Measurements from ENCODE around the gene ASPDH.
"Not testable (repeated sequence)": the region's sequence is repeated elsewhere in the genome, so short reads cannot be mapped to it uniquely, and the experiment has no call there.

The ASPDH gene

DNA sequence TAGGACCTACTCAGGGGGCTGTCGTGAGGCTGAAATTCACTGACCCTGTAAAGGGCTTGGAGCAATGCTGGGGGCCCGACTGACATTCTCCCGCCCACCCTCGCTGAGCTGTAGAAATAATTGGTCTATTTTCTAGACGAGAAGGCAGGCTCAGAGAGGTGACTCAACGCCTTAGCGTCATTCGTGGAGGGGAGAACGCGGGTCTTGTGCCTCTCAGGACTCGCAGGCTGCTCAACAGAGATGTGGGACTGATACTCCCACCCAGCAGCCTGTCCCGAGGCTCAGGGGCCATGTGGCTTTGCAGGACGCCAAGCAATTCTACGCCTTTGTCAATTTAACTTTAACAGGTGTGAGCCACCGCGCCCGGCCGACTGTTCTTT, 23.6 kb upstream of the ASPDH start:
- no peak for DNase-seq (ENCODE audit: low read depth in 1 of 2, low spot score in 1 of 2)
- TF ChIP-seq JUND (IDR thresholded peaks at IDR 0.05; ENCODE audit: low read depth), result no peak
- in situ Hi-C loops (cut with HindIII; ENCODE audit: low pct_unique_long_range_greater_than_20kb, low sequenced_read_pairs), result no loop called here

DNA sequence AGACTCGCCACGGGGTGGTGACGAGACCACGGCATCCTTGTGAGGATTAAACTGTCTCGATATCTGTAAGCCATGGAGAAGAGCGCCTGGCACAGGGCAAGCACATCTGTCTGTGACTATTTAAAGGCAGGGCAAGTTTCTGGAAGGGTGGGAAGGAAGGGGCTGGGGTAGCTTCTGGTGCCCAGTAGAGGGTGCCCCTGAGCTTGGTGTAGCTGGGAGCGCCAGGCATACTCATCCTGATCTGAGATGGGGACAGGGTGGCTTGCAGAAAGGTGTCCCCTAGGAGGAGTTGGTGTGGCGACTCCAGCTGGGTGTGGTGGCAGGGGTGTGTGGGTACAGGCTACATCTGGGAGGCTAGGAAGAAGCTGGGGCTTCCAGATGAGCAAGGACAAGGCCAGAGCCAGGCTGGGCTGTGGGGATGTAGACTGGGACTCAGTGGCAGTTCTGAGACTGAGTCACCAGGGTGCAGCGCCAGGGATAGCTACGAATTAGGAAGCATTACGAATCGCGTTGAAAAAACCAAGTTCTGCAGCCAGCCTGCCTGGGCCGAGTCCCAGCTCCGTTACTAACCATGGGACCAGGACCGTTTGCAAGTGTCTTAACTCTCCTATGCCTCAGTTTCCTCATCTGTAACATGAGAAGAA, 23.1 kb upstream of the ASPDH start:
- TF ChIP-seq JUND (IDR thresholded peaks at IDR 0.05; ENCODE audit: low read depth), result no peak
- DNase-seq (ENCODE audit: low read depth in 1 of 2, low spot score in 1 of 2), result no peak
- in situ Hi-C loops (cut with HindIII; ENCODE audit: low pct_unique_long_range_greater_than_20kb, low sequenced_read_pairs), result no loop called here

DNA sequence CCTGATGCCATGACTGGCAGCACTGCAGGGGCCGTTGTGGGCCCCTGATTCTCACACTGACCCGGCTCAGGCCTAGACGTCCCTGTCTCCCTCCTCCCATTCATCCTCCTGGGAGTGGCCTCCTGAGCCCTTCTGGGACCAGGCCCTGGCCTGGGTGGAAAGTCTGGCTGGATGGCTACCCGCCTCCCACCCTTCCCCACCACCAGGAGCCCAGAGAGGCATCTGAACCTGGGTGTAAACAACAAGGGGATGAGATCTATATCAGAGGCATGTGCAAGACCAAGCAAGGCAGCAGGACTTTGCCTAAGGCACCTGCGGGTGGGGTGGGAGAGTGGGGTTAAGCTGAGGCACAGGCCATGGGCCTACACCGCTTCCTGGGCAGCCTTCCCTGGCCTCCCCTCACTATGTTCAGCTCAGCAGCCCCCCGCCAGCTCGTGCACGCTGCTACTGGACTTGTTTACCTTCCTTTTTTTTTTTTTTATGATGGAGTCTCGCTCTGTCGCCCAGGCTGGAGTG, 22.0 kb upstream of the ASPDH start:
- DNase-seq (ENCODE audit: low read depth in 1 of 2, low spot score in 1 of 2), result no peak
- TF ChIP-seq JUND (IDR thresholded peaks at IDR 0.05; ENCODE audit: low read depth), result no peak
- in situ Hi-C loops (cut with HindIII; ENCODE audit: low pct_unique_long_range_greater_than_20kb, low sequenced_read_pairs), result no loop called here

DNA sequence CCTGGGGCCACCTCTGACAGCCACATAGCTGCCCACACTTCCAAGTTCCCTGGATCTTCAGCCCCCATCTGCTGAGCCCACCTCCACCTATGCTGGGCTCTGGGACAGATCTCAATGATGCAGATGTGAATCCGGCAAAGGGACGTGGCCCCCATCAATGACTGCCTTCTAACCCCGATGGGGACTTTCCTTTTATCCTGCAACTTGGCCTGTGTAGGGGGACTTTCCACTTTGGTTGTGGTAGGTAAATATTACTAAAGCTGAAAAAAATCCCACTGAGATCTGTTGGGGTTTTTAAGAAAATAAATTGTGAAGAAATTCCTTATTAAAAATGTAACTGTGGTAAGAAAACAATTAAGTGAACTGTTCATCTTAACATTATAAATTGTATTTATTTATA, 20.8 kb upstream of the ASPDH start:
- TF ChIP-seq JUND (IDR thresholded peaks at IDR 0.05; ENCODE audit: low read depth), result no peak
- in situ Hi-C loops (cut with HindIII; ENCODE audit: low pct_unique_long_range_greater_than_20kb, low sequenced_read_pairs), result no loop called here
- DNase-seq (ENCODE audit: low read depth in 1 of 2, low spot score in 1 of 2), result no peak

DNA sequence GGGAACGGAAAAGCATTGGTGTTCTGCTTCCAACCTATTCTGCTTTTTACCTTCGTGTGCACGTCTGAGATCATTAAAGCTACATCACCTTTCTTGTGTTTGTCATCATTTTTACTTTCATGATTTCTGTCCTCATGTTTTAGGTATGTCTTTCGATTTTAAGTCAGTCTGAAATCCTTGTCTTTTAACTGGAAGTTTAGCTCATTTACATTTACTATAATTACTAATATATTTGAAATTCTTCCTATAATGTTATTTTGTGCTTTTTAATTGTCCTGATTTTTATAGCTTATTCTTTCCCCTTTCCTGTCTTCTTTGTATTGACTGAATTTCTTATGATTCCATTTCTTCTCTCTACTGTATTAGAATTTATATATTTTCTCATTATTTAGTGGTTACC, 19.2 kb upstream of the ASPDH start:
- in situ Hi-C loops (cut with HindIII; ENCODE audit: low pct_unique_long_range_greater_than_20kb, low sequenced_read_pairs), result no loop called here
- TF ChIP-seq JUND (IDR thresholded peaks at IDR 0.05; ENCODE audit: low read depth), result no peak
- DNase-seq (ENCODE audit: low read depth in 1 of 2, low spot score in 1 of 2), result no peak

DNA sequence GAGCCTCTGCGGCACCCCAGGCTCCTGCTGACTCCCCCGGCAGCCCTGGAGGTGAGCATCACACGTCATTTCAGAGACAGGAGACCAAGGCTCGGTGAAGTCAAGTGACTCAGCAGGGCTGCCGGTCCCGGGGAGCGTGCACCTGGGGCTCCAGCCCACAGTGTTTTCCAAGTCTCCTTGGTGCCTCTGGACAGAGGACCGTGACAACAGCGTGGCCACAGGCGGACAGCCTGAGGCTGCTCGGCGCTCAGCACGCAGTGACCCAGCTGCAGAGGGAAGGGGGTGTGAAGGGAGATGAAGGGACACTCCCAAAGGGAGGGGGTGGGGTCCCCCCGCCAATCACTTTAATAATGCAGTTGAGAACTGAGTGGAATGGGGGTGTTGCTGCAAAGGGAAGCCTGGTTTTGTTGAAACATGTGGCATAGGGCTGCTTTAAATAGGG, 17.5 kb upstream of the ASPDH start:
- TF ChIP-seq JUND (IDR thresholded peaks at IDR 0.05; ENCODE audit: low read depth), result no peak
- DNase-seq (ENCODE audit: low read depth in 1 of 2, low spot score in 1 of 2), result no peak
- in situ Hi-C loops (cut with HindIII; ENCODE audit: low pct_unique_long_range_greater_than_20kb, low sequenced_read_pairs), result no loop called here

DNA sequence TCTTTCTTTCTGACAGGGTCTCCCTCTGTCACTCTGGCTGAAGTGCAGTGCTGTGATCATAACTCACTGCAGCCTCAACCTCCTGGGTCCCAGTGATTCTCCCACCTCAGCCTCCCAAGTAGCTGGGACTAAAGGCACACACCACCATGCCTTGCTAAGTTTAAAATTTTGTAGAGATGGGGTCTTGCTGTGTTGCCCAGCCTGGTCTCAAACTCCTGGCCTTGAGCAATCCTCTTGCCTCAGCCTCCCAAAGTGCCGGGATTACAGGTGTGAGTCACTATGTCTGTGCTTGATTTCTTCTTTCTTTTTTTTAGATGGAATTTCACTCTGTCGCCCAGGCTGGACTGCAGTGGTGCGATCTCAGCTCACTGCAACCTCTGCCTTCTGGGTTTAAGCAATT, 14.3 kb upstream of the ASPDH start:
- DNase-seq (ENCODE audit: low read depth in 1 of 2, low spot score in 1 of 2); in situ Hi-C loops (cut with HindIII; ENCODE audit: low pct_unique_long_range_greater_than_20kb, low sequenced_read_pairs): not testable (repeated sequence)

DNA sequence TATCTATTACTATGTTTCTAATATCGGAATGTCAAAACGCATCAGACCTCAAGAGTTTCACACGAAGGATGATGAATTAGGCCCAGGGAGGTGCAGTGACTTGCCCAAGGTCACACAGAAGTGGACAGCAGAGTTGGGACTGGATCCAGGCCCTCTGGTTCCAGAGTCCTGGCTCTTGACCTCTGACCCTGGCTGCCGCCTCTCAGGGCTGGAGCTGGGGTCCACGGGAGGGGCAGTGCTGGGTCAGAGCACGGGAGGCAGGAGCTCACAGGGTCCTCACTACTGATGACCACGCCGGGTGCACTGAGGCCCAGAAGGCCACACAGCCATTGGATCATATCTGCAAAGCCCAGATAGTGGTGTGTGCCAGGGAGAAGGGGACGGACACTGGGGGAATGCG, 9.2 kb upstream of the ASPDH start:
- in situ Hi-C loops (cut with HindIII; ENCODE audit: low pct_unique_long_range_greater_than_20kb, low sequenced_read_pairs), result no loop called here
- TF ChIP-seq JUND (IDR thresholded peaks at IDR 0.05; ENCODE audit: low read depth), result no peak
- no peak for DNase-seq (ENCODE audit: low read depth in 1 of 2, low spot score in 1 of 2)

DNA sequence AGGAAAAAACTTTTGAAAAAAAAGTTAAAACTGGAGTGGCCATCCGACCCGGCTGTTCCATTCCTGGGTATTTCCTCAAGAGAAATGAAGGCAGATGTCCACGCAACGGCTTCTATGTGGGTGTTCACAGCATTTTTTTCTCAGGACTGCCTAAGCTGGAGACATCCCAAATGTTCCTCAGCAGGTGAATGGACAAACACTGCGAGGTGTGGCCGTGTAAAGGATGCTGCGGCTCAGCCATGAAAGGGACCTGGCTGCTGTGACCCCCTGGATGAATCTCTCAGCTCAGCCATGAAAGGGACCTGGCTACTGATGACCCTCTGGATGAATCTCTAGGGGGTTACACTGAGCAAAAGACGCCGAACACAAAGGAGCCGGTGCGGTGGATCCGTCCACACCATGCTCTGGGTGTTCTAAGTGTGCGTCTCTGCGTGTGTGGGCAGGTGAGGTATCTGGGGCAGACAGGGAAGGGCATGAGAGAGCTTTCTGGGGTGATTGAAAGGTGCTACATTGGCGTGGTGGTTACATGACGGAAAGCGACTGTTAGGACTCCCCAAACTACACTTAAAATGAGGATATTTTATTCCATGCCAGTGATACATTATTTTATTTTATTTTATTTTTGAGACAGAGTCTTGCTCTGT, 7.2 kb upstream of the ASPDH start:
- TF ChIP-seq JUND (IDR thresholded peaks at IDR 0.05; ENCODE audit: low read depth), result no peak
- no peak for DNase-seq (ENCODE audit: low read depth in 1 of 2, low spot score in 1 of 2)
- in situ Hi-C loops (cut with HindIII; ENCODE audit: low pct_unique_long_range_greater_than_20kb, low sequenced_read_pairs), result no loop called here

DNA sequence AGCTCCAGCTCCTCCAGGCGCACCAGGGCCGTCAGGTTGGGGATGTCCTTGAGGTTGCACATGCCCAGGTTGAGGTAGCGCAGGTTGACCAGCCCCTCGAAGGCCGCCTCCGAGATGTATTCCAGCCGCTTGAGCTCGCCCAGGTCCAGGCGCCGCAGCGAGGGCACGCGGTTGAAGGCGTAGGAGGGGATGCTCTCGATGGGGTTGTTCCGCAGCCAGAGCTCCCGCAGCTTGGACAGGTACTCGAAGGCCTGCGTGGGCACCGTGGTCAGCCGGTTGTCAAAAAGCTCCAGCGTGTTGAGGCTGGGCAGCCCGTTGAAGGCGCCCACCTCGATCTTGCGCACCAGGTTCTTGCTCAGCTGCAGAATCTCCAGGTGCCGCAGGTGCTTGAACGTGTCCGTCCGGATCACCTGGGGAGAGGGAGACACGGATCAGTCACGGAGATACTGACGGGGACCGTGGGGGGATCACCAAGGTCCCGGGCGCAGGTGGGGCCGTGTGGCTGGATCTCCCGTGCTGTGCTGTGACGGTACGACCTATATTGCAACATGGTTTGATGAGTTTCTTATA, 5.4 kb upstream of the ASPDH start:
- in situ Hi-C loops (cut with HindIII; ENCODE audit: low pct_unique_long_range_greater_than_20kb, low sequenced_read_pairs), result no loop called here
- DNase-seq (ENCODE audit: low read depth in 1 of 2, low spot score in 1 of 2), result no peak
- no peak for TF ChIP-seq JUND (IDR thresholded peaks at IDR 0.05; ENCODE audit: low read depth)

DNA sequence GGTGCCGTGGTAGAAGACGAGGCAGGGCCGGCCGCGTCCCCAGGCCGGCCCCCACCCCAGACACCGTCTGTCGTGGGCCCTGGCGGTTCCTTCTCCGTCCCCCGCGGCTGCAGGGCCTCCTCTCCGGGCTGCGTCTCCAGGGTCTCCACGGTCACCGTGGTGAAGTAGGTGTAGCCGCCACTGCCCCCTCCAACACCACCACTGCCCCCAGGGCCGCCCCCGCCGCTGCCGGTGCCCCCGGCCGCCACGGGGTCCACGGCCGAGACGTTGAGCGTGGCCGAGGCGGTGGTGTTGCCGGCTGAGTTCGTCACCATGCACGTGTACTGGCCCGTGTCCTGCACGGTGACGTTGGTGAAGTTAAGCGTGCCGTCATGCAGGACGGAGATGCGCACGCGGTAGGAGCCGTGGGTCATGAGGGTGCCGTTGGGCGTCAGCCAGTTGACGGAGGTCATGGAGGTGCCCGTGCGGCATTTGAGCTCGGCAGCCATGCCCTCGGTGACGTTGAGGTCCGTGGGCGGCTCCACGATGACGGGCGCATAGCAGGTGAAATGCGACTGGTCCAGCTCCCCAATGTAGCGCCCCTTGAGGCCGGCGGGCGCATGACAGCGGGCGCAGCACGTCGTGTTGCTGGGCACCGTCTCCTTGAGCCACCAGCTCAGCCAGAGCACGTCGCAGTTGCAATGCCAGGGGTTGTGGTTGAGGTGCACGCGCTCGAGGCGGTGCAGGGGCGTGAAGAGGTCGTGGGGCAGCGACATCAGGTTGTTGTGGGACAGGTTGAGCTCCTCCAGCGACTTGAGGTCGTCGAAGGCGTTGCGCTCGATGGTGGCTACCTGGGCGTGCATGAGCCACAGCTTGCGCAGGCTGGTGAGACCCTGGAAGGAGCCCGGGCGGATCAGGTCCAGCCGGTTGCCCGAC, 4.6 kb upstream of the ASPDH start:
- in situ Hi-C loops (cut with HindIII; ENCODE audit: low pct_unique_long_range_greater_than_20kb, low sequenced_read_pairs), result no loop called here
- DNase-seq (ENCODE audit: low read depth in 1 of 2, low spot score in 1 of 2), result no peak
- TF ChIP-seq JUND (IDR thresholded peaks at IDR 0.05; ENCODE audit: low read depth), result no peak

DNA sequence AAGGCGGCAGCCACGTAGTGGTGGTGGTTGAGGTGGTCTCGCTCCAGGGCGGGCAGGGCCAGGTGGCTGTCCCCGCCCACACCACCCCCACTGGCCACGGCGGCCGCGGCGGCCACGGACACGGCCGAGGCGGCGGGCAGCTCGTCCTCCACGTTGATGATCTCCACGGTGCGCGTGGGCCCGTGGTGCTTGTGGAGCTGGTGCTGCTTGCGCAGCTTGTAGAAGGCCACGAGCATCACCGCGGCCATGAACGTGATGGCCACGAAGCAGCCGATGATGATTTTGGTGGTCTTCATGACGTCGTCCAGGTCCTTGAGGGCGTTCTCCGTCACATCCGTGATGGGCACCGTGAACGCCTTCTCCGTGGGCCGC, 4.0 kb upstream of the ASPDH start:
- TF ChIP-seq JUND (IDR thresholded peaks at IDR 0.05; ENCODE audit: low read depth), result no peak
- no peak for DNase-seq (ENCODE audit: low read depth in 1 of 2, low spot score in 1 of 2)
- in situ Hi-C loops (cut with HindIII; ENCODE audit: low pct_unique_long_range_greater_than_20kb, low sequenced_read_pairs), result no loop called here
